Measurements from ENCODE around the gene ADGRL2. TPM values are rescaled to one million over a fixed set of nuclear protein-coding genes. Genes with fewer than 3 reads are reported as not detected.

The ADGRL2 gene
- total RNA-seq, 4 donors from 2014 or later: 50.7 to 72.4 (median 54.2) TPM

GRCh38 chr1:81834268-81834667, 33.5 kb downstream of the ADGRL2 start:
- ATAC-seq (ENCODE audit: low FRiP score) (no peak), DNase-seq (ENCODE audit: low spot score) (no peak)
- TF ChIP-seq CTCF (IDR thresholded peaks at IDR 0.05): no peak

GRCh38 chr1:81834921-81835698, 34.4 kb downstream of the ADGRL2 start:
- no peak for TF ChIP-seq CTCF (IDR thresholded peaks at IDR 0.05)
- peak; percentile 37 for ATAC-seq (ENCODE audit: low FRiP score)
- no peak for DNase-seq (ENCODE audit: low spot score)

GRCh38 chr1:81836007-81836626, 35.4 kb downstream of the ADGRL2 start:
- no peak for TF ChIP-seq CTCF (IDR thresholded peaks at IDR 0.05)
- no peak for ATAC-seq (ENCODE audit: low FRiP score)
- no peak for DNase-seq (ENCODE audit: low spot score)

GRCh38 chr1:81838600-81839218, 38.0 kb downstream of the ADGRL2 start:
- ATAC-seq (ENCODE audit: low FRiP score): no peak
- DNase-seq (ENCODE audit: low spot score): no peak
- TF ChIP-seq CTCF (IDR thresholded peaks at IDR 0.05): no peak

- DNase-seq (ENCODE audit: low spot score) (no peak), ATAC-seq (ENCODE audit: low FRiP score) (no peak)
- TF ChIP-seq CTCF (IDR thresholded peaks at IDR 0.05): no peak
Observed at GRCh38 chr1:81840805-81841204, 40.1 kb downstream of the ADGRL2 start.

GRCh38 chr1:81841795-81842194, 41.1 kb downstream of the ADGRL2 start:
- no peak for DNase-seq (ENCODE audit: low spot score)
- no peak for ATAC-seq (ENCODE audit: low FRiP score)
- no peak for TF ChIP-seq CTCF (IDR thresholded peaks at IDR 0.05)

Data from omental fat pad (tissue), 4 donors.